Body of pancreas (tissue), 4 donors: ENCODE measurements around the gene BCKDK. TPM values are rescaled to one million over a fixed set of nuclear protein-coding genes. Genes with fewer than 3 reads are reported as not detected.

ENCODE experiments used
- ATAC-seq: fragments of 150-250 bp; one replicate; pipeline ENCODE4 v1.9.1; 2016
- DNase-seq, 4 donors: peaks; one replicate each; pipeline ENCODE4 v3.0.0-alpha.2; 2019
- H3K27ac ChIP-seq, 4 donors: fragments of 200-600 bp; sonication (generic); 1 replicate in 3 of 4; 2 replicates in 1 of 4; pipeline versions ENCODE4 v1.5.1 to v1.6.1; 2016 to 2019; ENCODE audit warnings: mild to moderate bottlenecking in 1 of 4, mixed read lengths in 1 of 4, moderate library complexity in 1 of 4
- H3K27me3 ChIP-seq, 2 donors: fragments of 200-600 bp; sonication (generic); one replicate each; pipeline ENCODE4 v1.6.0; 2016; ENCODE audit warnings: mild to moderate bottlenecking in 1 of 2
- H3K36me3 ChIP-seq, 2 donors: fragments of 200-600 bp; sonication (generic); replicated peaks in 1 of 2; 2 replicates each; pipeline ENCODE4 v1.5.1; 2016; ENCODE audit warnings: low read depth in 2 of 2; ENCODE audit not compliant: insufficient read depth in 1 of 2
- H3K4me1 ChIP-seq: fragments of 200-600 bp; sonication (generic); one replicate; pipeline ENCODE4 v1.6.0; 2016
- H3K4me3 ChIP-seq, 2 donors: fragments of 200-600 bp; sonication (generic); 1 replicate in 1 of 2; 2 replicates in 1 of 2; pipeline ENCODE4 v1.5.1; 2016 to 2019
- H3K9me3 ChIP-seq, 3 donors: fragments of 200-600 bp; sonication (generic); 1 replicate in 2 of 3; 2 replicates in 1 of 3; pipeline ENCODE4 v1.5.1; 2016
- POLR2A ChIP-seq, 3 donors: fragments of 450-650 bp; IDR thresholded peaks; one replicate each; pipeline ENCODE4 v1.6.1; 2016; ENCODE audit warnings: antibody characterized with exemption in 3 of 3, mild to moderate bottlenecking in 2 of 3
- whole genome bisulfite sequencing, 2 donors: methylation state at CpG; one replicate each; pipeline ENCODE4 v1.1.5; 2017; 5-methylcytosine and 5-hydroxymethylcytosine counted together
- intact Hi-C: fragments of 100-400 bp; cut with DNase I; formaldehyde crosslinking; loops from one replicate; pipeline ENCODE4 v1.15.1; 2023
- total RNA-seq, 2 donors: library from RNA; depleted of rRNA; stranded (reverse); fragments of >200 nt; gene quantifications; one replicate each; pipeline ENCODE4 v1.1.0, GENCODE V29; 2016
- TF ChIP-seq, protein P1 (sequence below), 7 experiments: fragments of 450-650 bp in 4 of 7; fragments of 200-600 bp in 3 of 7; sonication (generic) in 3 of 7; IDR thresholded peaks; one replicate each; pipeline ENCODE4 v1.5.1; 2016 to 2019; ENCODE audit warnings: antibody characterized with exemption in 7 of 7

Gene BCKDK
- total RNA-seq, result 10 to 100 TPM; 33.9 to 61.7 TPM

- DNase-seq (peak; percentile 67 to 73 (median 69)), ATAC-seq (peak; percentile 62)
- Histone ChIP-seq H3K4me3 (peak within 1 kb of the TSS; percentile 83 to 96), H3K9me3 (no peaks in the 10 kb centered on the region), H3K4me1 (peaks cover 59% of the 10 kb centered on the region), H3K27me3 (no peaks in the 10 kb centered on the region), H3K27ac (peak within 1 kb of the TSS; percentile 83 to 93 (median 90)), H3K36me3 (peaks cover 0 to 6% of the 10 kb centered on the region in 2 donors)
- intact Hi-C loops, result no loop called here
- peak; percentile 50 to 72 (median 62) for TF ChIP-seq POLR2A (IDR thresholded peaks at IDR 0.05)
- TF ChIP-seq, protein P1, sequence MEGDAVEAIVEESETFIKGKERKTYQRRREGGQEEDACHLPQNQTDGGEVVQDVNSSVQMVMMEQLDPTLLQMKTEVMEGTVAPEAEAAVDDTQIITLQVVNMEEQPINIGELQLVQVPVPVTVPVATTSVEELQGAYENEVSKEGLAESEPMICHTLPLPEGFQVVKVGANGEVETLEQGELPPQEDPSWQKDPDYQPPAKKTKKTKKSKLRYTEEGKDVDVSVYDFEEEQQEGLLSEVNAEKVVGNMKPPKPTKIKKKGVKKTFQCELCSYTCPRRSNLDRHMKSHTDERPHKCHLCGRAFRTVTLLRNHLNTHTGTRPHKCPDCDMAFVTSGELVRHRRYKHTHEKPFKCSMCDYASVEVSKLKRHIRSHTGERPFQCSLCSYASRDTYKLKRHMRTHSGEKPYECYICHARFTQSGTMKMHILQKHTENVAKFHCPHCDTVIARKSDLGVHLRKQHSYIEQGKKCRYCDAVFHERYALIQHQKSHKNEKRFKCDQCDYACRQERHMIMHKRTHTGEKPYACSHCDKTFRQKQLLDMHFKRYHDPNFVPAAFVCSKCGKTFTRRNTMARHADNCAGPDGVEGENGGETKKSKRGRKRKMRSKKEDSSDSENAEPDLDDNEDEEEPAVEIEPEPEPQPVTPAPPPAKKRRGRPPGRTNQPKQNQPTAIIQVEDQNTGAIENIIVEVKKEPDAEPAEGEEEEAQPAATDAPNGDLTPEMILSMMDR (IDR thresholded peaks at IDR 0.05), result no peak
- WGBS, 2 donors, result 4 to 26% methylated on average over 10 to 59 of the region's 68 CpGs
Observed at GRCh38 chr16:31108035-31108793, at the start of gene BCKDK. Gene BCKDK (plus strand): TSS chr16:31108386. CDS start chr16:31109224, 838 bp downstream.

- Histone ChIP-seq H3K27ac (no peak overlapping the region), H3K9me3 (no peaks in the 10 kb centered on the region), H3K27me3 (no peaks in the 10 kb centered on the region), H3K4me1 (no peaks in the 10 kb centered on the region), H3K36me3 (peaks cover 3 to 7% of the 10 kb centered on the region in 2 donors), H3K4me3 (no peak overlapping the region)
- WGBS, 2 donors, result 92 to 93% methylated on average over 22 to 32 of the region's 42 CpGs
- TF ChIP-seq POLR2A (IDR thresholded peaks at IDR 0.05), result no peak
- TF ChIP-seq, protein P1 (IDR thresholded peaks at IDR 0.05), result no peak
- intact Hi-C loops, result no loop called here
- ATAC-seq (no peak), DNase-seq (no peak)
Observed at GRCh38 chr16:31061126-31061812, 46.9 kb upstream of the BCKDK start.

DNA sequence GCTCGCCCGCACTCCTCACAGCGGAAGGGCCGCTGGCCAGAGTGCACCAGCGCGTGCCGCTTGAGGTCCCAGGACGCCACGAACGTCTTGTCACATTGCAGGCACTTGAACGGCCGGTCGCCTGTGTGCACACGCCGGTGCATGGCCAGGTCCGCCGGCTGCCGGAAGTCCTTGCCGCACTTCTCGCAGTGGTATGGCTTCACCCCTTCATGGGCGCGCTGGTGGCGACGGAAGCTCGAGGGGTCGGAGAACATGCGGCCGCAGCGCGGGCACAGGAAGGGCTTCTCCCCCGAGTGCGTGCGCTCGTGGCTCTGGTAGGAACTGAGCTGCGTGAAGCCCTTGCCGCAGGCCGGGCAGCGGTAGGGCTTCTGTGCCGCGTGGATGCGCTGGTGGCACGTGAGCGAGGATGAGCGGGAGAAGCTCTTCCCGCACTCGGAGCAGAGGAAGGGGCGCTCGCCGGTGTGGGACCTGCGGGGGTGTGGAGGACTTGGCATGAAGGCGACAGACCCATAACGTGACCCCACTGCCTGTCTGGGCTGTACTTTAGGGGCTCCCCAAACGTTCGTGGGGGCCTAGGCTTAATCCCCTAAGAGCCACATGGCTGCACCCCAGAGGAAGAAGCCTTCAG, 46.3 kb upstream of the BCKDK start:
- Histone ChIP-seq H3K27ac (no peak overlapping the region), H3K9me3 (no peaks in the 10 kb centered on the region), H3K4me1 (no peaks in the 10 kb centered on the region), H3K36me3 (peaks cover 3 to 7% of the 10 kb centered on the region in 2 donors), H3K4me3 (no peak overlapping the region), H3K27me3 (no peaks in the 10 kb centered on the region)
- ATAC-seq (no peak), DNase-seq (no peak)
- intact Hi-C loops, result no loop called here
- TF ChIP-seq, protein P1 (IDR thresholded peaks at IDR 0.05), result no peak
- TF ChIP-seq POLR2A (IDR thresholded peaks at IDR 0.05), result no peak
- 89 to 95% methylated on average over 19 to 44 of the region's 54 CpGs for WGBS, 2 donors

- WGBS, 2 donors, result 94 to 96% methylated on average over 4 to 9 of the region's 9 CpGs
Observed at GRCh38 chr16:31063495-31063842, 44.7 kb upstream of the BCKDK start.

More at GRCh38 chr16:31063495-31063842, 44.7 kb upstream of the BCKDK start:
- Histone ChIP-seq H3K9me3 (no peaks in the 10 kb centered on the region), H3K27me3 (no peaks in the 10 kb centered on the region), H3K4me3 (no peak overlapping the region), H3K36me3 (peaks cover 3 to 7% of the 10 kb centered on the region in 2 donors), H3K27ac (no peak overlapping the region), H3K4me1 (no peaks in the 10 kb centered on the region)
- TF ChIP-seq POLR2A (IDR thresholded peaks at IDR 0.05), result no peak
- TF ChIP-seq, protein P1 (IDR thresholded peaks at IDR 0.05), result no peak
- DNase-seq (no peak), ATAC-seq (no peak)
- intact Hi-C loops, result no loop called here
